Thyroid gland (tissue), 4 donors: Measurements from ENCODE around the gene XNDC1N.

Experiments
- POLR2A ChIP-seq, 2 donors: fragments of 450-650 bp; IDR thresholded peaks; one replicate each; pipeline ENCODE4 v1.6.1; 2017; ENCODE audit warnings: antibody characterized with exemption in 2 of 2, mild to moderate bottlenecking in 2 of 2, moderate library complexity in 1 of 2
- TF ChIP-seq, protein P1 (sequence below), 6 experiments: fragments of 200-600 bp in 3 of 6; fragments of 450-650 bp in 3 of 6; sonication (generic) in 3 of 6; IDR thresholded peaks; one replicate each; pipeline ENCODE4 v1.5.1; 2016 to 2019; ENCODE audit warnings: antibody characterized with exemption in 6 of 6, mild to moderate bottlenecking in 2 of 6, inconsistent platforms in 1 of 6, moderate library complexity in 1 of 6

DNA sequence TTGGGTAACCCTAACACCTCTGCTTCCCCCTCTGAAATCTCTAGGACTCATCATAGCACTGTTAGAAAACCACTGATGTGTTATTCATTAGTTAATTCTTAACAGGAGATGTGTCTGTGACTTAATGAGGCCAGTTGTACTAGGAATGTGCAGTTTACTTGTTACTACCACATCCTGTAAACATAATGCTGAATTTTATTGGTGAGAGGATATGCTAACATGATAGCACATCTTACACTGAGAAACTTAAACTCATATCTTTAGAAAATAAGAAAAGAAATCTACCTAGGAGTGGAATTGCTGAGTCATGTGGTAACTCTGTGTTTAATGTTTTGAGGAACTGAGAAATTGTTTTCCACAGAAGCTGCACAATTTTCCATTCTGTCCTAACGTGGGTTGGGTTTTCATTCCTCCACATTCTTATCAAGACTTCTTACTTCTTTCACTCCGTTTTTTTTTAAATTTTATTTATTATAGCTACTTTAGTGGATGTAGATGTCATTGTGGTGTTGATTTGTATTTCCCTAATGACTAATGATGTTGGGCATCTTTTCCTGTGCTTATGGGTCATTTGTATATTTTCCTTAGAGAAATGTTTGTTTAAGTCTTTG is 34.1 kb upstream of the XNDC1N start:
- TF ChIP-seq POLR2A (IDR thresholded peaks at IDR 0.05): no peak
- TF ChIP-seq, protein P1, sequence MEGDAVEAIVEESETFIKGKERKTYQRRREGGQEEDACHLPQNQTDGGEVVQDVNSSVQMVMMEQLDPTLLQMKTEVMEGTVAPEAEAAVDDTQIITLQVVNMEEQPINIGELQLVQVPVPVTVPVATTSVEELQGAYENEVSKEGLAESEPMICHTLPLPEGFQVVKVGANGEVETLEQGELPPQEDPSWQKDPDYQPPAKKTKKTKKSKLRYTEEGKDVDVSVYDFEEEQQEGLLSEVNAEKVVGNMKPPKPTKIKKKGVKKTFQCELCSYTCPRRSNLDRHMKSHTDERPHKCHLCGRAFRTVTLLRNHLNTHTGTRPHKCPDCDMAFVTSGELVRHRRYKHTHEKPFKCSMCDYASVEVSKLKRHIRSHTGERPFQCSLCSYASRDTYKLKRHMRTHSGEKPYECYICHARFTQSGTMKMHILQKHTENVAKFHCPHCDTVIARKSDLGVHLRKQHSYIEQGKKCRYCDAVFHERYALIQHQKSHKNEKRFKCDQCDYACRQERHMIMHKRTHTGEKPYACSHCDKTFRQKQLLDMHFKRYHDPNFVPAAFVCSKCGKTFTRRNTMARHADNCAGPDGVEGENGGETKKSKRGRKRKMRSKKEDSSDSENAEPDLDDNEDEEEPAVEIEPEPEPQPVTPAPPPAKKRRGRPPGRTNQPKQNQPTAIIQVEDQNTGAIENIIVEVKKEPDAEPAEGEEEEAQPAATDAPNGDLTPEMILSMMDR (IDR thresholded peaks at IDR 0.05): no peak
